ENCODE results near the gene TOGARAM2. TPM values are rescaled to one million over a fixed set of nuclear protein-coding genes. Genes with fewer than 3 reads are reported as not detected.

The TOGARAM2 gene
- total RNA-seq, 2 experiments from 2014 or later: 0.03 TPM; not detected in 1

DNA sequence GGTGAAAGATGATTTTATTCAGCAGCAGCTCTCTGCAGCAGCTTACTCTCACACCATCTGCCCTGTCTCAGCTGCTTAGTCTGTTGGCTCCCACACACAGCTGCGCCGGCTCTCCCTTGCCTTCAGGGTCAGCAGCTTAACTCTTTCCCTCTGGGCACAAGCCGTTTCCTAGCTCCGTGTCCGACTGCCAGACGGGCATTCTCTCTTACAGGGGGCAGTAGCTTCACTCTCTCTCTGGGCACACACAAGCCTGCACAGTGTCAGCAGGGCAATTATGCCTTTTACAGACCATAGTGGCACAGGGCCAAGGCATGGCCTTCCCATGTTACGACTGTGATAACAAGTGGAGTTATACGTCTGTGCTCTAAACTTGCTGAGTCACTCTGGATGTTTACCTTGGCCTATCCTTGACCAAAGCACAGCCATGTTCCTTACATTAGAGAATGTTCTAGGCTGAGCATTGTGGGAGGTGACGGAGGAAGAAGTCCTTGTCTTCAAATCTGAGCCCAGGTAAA lies 61.5 kb downstream of the TOGARAM2 start:
- BruUV-seq (replicated peaks): no TSS peak

DNA sequence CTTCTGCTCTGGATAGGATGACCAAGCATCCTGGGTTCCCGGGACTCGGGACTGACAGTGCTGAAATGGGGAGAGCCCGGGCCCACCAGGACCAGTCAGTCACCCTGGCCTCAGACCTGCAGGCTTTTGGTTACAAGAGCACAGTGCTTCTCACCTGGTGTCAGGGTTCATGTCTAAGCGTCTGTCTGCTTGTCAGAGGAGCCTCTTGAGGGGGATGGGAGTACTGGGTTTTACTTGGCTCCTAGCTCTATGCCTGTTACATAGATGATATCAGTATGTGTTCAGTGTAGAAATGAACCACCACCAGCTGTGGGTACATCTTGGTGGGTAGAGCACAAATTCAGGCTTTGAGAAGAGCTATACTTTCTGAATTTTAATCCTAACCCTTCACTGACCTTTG lies 63.4 kb downstream of the TOGARAM2 start:
- Histone ChIP-seq H3K79me2 (ENCODE audit: insufficient read depth, low read depth, low read length) (no peaks in the 10 kb centered on the region), H3K4me3 (ENCODE audit: low read depth, low read length, poor library complexity, severe bottlenecking) (no peak overlapping the region), H3K4me1 (ENCODE audit: insufficient read depth, low read length, poor library complexity, severe bottlenecking) (no peaks in the 10 kb centered on the region), H3K9me3 (ENCODE audit: low read length) (no peaks in the 10 kb centered on the region), H2AFZ (ENCODE audit: low read length) (no peak overlapping the region), H3K4me2 (ENCODE audit: low read length) (no peak overlapping the region), H4K20me1 (ENCODE audit: insufficient read depth, low read length) (no peaks in the 10 kb centered on the region), H3K9me2 (ENCODE audit: insufficient read depth, low read length) (no peaks in the 10 kb centered on the region), H3K27ac (ENCODE audit: low read depth, low read length, poor library complexity, severe bottlenecking) (no peak overlapping the region), H3K36me3 (ENCODE audit: insufficient read depth, low read length) (no peaks in the 10 kb centered on the region)
- DNase-seq (ENCODE audit: low spot score): no peak
- CTCF ChIA-PET (ENCODE audit: unreplicated experiment): no interaction called here
- BruUV-seq (replicated peaks): no TSS peak
- intact Hi-C loops (cut with micrococcal nuclease; ENCODE audit: unreplicated experiment): no loop called here
- TF ChIP-seq, protein P1, sequence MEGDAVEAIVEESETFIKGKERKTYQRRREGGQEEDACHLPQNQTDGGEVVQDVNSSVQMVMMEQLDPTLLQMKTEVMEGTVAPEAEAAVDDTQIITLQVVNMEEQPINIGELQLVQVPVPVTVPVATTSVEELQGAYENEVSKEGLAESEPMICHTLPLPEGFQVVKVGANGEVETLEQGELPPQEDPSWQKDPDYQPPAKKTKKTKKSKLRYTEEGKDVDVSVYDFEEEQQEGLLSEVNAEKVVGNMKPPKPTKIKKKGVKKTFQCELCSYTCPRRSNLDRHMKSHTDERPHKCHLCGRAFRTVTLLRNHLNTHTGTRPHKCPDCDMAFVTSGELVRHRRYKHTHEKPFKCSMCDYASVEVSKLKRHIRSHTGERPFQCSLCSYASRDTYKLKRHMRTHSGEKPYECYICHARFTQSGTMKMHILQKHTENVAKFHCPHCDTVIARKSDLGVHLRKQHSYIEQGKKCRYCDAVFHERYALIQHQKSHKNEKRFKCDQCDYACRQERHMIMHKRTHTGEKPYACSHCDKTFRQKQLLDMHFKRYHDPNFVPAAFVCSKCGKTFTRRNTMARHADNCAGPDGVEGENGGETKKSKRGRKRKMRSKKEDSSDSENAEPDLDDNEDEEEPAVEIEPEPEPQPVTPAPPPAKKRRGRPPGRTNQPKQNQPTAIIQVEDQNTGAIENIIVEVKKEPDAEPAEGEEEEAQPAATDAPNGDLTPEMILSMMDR (conservative IDR thresholded peaks at IDR 0.05; ENCODE audit: low read length): no peak
- TF ChIP-seq EZH2phosphoT487 (IDR thresholded peaks at IDR 0.05; ENCODE audit: borderline replicate concordance, low read depth, low read length): no peak
- POLR2A ChIA-PET: no interaction called here

More for the DNA sequence above, 61.5 kb downstream of the TOGARAM2 start:
- ChIA-PET POLR2A (interaction anchor here (0.6 kb wide), 1 partner anchor 46 kb away, joined by 5 read pairs; no protein-coding TSS in a partner anchor), CTCF (ENCODE audit: unreplicated experiment) (no interaction called here)
- DNase-seq (ENCODE audit: low spot score): no peak
- no peaks in the 10 kb centered on the region for H3K9me3 ChIP-seq (ENCODE audit: low read length)
- TF ChIP-seq, protein P1 (conservative IDR thresholded peaks at IDR 0.05; ENCODE audit: low read length): no peak
- TF ChIP-seq EZH2phosphoT487 (IDR thresholded peaks at IDR 0.05; ENCODE audit: borderline replicate concordance, low read depth, low read length): no peak
- H2AFZ ChIP-seq (ENCODE audit: low read length): no peak overlapping the region
- intact Hi-C loops (cut with micrococcal nuclease; ENCODE audit: unreplicated experiment): no loop called here
- no peak overlapping the region for H3K27ac ChIP-seq (ENCODE audit: low read depth, low read length, poor library complexity, severe bottlenecking)
- H3K9me2 ChIP-seq (ENCODE audit: insufficient read depth, low read length): no peaks in the 10 kb centered on the region
- H3K36me3 ChIP-seq (ENCODE audit: insufficient read depth, low read length): no peaks in the 10 kb centered on the region
- no peaks in the 10 kb centered on the region for H3K4me1 ChIP-seq (ENCODE audit: insufficient read depth, low read length, poor library complexity, severe bottlenecking)
- no peaks in the 10 kb centered on the region for H4K20me1 ChIP-seq (ENCODE audit: insufficient read depth, low read length)
- no peaks in the 10 kb centered on the region for H3K79me2 ChIP-seq (ENCODE audit: insufficient read depth, low read depth, low read length)
- H3K4me2 ChIP-seq (ENCODE audit: low read length): no peak overlapping the region
- H3K4me3 ChIP-seq (ENCODE audit: low read depth, low read length, poor library complexity, severe bottlenecking): no peak overlapping the region

DNA sequence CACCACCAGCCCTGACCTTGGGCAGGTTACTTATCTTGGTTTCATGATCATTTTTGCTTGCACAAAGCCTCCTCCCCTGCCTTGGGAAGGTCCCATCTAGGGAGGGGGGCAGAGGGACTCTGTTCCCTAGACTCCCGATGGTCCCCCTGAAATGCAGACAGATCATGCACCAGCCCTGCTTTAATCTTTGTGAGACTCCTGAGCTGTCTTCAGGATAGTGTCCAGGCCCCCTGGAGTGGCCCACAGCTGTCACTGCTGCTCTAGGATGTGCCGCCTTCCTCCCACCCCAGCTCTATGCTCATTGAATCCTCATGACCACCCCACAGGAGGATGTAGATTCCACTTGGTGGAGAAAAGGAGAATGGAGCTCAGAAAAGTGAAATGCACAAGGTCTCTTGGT lies 65.2 kb downstream of the TOGARAM2 start:
- Histone ChIP-seq H3K4me3 (ENCODE audit: low read depth, low read length, poor library complexity, severe bottlenecking) (no peak overlapping the region), H3K9me3 (ENCODE audit: low read length) (no peaks in the 10 kb centered on the region), H4K20me1 (ENCODE audit: insufficient read depth, low read length) (no peaks in the 10 kb centered on the region), H3K79me2 (ENCODE audit: insufficient read depth, low read depth, low read length) (no peaks in the 10 kb centered on the region), H2AFZ (ENCODE audit: low read length) (no peak overlapping the region), H3K4me2 (ENCODE audit: low read length) (no peak overlapping the region), H3K9me2 (ENCODE audit: insufficient read depth, low read length) (no peaks in the 10 kb centered on the region), H3K4me1 (ENCODE audit: insufficient read depth, low read length, poor library complexity, severe bottlenecking) (no peaks in the 10 kb centered on the region), H3K36me3 (ENCODE audit: insufficient read depth, low read length) (no peaks in the 10 kb centered on the region), H3K27ac (ENCODE audit: low read depth, low read length, poor library complexity, severe bottlenecking) (no peak overlapping the region)
- no peak for DNase-seq (ENCODE audit: low spot score)
- intact Hi-C loops (cut with micrococcal nuclease; ENCODE audit: unreplicated experiment): no loop called here
- TF ChIP-seq, protein P1 (conservative IDR thresholded peaks at IDR 0.05; ENCODE audit: low read length): no peak
- no peak for TF ChIP-seq EZH2phosphoT487 (IDR thresholded peaks at IDR 0.05; ENCODE audit: borderline replicate concordance, low read depth, low read length)
- CTCF ChIA-PET (ENCODE audit: unreplicated experiment): no interaction called here
- POLR2A ChIA-PET: no interaction called here
- no TSS peak for BruUV-seq (replicated peaks)

All from OCI-LY7 (cell line).